GM12892 (cell line): Measurements from ENCODE around the gene AP4E1.

Source experiments
- POLR2A ChIP-seq: IDR thresholded peaks from 2 replicates; pipeline ENCODE4 v1.6.1; 2011; ENCODE audit warnings: low read depth, low read length, control low read depth
- POLR2AphosphoS5 ChIP-seq: IDR thresholded peaks from 2 replicates; pipeline ENCODE4 v1.6.1; 2011; ENCODE audit warnings: low read depth, low read length, control low read depth

DNA sequence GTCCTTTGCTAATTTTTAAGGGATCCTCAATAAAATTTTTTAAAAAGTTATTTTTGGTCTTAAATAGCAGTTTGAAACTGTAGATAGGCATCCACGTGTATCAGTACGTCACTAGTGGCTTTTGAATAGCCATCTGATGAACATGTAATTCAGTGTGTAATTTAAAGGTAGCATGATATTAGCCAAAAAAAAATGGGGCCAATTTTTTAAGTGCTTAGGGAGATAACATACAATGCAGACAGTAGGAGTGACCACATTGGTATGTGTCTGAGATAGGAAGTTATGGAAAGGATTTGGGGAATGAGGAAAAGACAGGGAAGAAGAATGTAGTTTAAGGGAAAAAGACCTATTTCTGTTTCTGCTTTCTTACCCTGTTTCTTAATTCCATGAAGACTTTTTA is 2.5 kb downstream of the AP4E1 start:
- TF ChIP-seq POLR2AphosphoS5 (no peak), POLR2A (no peak)
